Stimulated activated CD8-positive, alpha-beta memory T cell treated with anti-CD3 and anti-CD28 coated beads, Interleukin-4, amount 100 ng/mL, for 1 hour (primary cell): Measurements from ENCODE around the gene TSPAN18.
A peak's percentile ranks its signal among the peaks of the same experiment; 100 is the strongest.

ENCODE experiments used
- DNase-seq, 2 donors: peaks; one replicate each; pipeline ENCODE4 v3.0.0-alpha.2; 2020; ENCODE audit warnings: low read depth in 2 of 2, low spot score in 1 of 2

Gene TSPAN18

DNA sequence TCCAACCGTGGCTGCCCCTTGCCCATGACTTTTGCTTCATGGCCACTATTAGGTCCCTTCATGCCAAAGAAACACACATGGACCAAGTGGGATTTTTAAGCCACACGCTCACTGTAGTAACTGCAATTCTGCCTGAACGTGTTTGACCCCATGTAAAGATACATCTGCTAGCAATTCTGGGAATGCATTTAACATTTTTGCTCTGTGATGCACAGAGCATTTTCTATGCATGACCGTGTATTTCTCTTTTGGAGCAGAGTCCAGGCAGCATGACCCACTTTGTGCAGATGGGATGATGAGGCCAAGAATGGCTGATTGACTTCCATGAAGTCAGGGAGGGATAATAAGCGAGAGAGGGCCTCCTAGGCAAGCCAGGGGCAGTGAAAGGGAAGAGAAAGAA lies 115.5 kb downstream of the TSPAN18 start:
- DNase-seq, result no peak

DNA sequence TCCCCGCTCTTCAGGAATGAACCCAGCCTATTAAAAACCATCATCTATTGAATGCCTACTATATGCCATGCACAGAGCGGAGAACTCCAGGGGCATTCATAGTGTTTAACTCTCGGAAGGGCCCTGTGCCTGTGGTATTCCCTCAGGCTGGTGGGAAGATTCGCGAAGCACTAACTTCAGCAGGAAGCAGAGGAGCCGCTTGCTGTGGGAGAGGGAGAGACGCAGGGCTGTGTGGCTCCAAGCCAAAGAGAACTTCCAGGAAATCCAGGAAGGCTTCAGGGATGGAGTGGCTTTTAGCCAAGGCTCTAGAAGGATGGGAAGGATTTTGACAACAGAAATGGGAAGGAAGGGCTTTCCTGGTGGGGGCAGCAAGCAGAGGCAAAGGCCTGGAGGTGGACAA lies 120.1 kb downstream of the TSPAN18 start:
- no peak for DNase-seq

DNA sequence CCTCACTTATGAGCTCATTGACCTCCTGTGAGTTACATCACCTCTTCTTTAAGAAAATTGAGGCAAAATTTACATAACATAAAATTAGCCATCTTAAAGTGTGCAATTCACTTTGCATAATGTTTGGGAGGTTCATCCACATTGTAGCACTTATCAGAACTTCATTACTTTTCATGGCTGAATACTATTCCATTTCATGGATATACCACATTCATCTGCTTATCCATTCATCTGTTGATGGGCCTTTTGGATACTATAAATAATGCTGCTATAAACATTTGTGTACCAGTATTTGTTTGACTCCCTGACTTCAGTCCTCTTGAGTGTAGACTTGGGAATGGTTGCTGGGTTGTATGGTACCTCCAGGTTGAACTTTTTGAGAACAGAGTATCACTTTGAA lies 120.6 kb downstream of the TSPAN18 start:
- DNase-seq, result no peak

DNA sequence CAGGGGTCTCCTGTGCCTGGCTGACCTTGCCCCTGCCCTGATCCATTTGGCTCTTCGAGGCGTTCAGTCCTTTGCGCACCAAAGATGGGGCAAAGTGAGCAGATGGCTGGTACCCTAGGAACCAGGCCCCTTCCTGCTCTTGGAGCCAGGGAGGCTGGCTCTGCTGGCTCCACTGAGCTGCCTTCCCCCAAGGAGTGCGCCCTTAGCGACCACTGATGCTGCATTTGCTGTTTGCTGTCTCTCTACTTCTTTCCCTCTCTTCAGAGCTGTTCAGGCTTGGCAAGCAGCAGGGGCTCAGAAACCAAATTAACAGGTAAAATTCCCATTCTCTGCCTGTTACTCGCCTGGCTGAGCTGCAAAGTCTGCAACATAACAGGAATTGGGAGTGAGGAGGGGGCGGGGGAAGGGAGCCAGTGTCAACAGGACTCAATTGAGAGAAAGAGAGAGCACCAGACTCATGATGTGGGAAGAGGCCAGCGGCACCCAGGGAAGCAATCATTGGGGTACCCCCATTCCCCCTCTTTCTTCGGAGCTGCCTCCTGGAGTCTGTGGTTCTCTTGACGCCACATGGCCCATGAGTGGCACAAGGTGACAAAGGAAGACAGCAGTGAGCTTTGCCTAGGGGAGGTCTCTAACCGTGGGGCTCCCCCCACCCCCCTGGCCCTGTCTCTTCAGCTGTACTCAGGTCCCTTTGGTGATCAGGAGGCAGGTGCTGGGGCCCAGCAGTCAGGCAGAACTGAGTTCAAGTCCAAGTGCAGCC lies 121.6 kb downstream of the TSPAN18 start:
- no peak for DNase-seq

DNA sequence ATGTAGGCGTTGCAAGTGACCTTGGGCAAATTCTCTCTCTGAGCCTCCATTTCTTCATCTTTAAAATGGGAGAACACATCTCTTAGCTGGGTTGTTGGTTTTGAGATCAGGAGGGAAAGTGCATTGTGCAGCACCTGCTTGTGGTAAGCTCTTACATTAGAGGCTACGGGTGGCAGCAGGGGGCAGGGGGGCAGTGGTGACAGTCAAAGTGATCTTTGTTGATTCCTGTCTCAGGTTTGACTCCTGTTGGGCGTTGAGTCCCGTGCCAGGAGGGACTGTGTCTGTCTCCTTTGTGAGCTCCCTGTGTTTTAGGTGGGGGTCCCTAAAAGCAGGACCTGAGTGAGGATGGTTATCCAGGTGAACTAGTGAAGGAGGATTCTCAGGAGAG lies 122.2 kb downstream of the TSPAN18 start:
- DNase-seq, result no peak

DNA sequence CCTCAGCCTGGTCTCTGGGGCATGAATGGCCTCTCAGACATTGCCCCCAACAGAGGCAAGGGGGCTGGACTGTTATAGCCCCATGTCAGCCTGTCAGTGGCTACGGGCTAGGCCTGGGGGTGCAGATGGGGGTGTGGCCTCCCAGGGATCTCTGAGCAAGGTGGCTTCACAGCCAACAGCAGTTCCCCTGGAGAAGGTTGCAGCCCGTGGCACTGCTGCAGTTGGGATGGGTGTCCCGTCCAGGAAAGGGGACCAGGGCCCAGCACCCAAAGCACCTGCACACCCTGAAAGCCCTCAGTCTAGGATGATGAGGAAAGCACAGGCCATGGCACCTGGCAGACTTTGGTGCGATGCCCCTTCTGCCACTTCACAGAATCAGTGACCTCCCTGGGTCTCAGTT lies 122.7 kb downstream of the TSPAN18 start:
- DNase-seq, result no peak

DNA sequence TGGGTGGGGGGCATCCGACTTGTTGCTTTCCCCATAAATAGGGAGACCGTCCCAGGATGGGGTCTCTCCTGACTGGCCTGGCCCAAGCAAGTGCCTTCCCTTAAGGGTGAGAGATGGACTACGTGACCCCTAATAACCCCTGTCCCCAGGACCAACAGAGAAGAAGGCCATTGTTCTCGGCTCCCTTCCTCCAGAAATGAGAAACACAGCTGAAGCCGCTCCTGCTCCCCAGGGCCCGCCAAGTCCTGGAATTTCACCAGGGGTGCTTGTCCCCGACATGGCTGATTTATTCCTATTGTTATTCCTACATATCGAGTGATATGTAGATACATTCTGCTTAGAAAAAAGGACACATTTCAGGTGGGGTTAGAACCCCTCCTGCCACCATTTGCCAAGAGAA lies 123.2 kb downstream of the TSPAN18 start:
- no peak for DNase-seq

DNA sequence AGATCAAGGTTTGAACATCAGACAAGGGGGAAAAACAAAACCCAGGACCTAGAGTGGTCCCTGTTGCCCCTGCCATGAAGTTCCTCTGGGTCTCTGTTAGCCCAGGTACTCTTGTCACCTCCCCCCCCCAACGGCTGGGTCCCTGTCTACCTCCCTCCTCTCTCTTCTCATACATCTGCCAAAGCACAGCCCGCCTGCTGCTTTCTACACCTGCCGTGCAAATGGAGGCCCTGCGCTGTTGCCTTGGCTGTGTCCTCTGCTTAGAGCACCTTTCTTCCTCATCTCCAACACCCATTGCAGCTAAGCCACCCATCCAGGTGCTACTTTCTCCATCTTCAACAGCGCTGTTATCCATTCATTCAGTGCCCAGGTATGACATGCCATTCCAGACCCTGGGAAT lies 124.7 kb downstream of the TSPAN18 start:
- DNase-seq, result no peak

DNA sequence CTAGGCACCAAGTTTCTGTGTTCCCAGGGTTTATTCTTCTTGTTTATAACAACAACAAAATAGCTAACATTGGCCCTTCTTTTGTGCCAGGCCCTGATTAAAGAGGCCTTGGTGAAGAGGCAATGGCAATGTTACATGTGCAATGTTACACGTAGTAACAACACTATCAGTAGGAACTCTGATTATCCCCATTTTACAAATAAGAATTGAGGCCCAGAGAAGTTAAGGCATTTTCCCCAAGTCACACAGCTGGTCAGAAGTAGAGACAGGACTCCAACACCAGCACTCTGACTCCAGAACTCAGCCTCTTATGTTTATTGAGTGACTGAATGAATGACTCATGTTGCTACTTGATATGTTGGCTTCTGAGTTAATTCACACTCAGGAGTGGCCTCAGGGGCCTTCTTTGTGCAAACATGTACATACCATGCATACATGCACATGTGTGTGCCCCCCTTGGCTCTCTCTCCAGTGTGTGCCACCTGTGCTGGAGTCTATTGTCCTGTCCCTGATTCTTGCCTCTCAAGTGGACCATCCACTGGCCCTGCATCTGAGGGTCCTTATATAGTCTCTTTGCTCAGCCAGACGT lies 125.5 kb downstream of the TSPAN18 start:
- no peak for DNase-seq

DNA sequence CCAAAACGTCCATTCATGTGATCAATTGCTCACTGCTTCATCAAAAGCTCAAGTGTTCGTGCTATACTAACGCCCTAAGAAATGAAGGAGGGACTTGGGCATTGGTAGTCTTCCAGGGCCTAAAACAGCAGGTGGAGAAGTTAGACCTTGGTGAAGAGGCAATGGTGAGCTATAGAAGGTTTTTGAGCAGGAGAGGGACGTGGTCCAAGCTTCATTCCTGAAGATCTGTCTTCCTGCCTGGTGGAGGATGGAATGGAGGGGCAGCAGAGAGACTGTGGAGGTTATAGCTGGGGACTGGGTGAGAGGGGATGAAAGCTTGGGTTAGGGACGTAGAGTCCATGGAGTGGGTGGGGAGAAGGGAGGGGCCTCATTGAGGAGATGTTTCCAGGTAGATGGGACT lies 126.2 kb downstream of the TSPAN18 start:
- no peak for DNase-seq

DNA sequence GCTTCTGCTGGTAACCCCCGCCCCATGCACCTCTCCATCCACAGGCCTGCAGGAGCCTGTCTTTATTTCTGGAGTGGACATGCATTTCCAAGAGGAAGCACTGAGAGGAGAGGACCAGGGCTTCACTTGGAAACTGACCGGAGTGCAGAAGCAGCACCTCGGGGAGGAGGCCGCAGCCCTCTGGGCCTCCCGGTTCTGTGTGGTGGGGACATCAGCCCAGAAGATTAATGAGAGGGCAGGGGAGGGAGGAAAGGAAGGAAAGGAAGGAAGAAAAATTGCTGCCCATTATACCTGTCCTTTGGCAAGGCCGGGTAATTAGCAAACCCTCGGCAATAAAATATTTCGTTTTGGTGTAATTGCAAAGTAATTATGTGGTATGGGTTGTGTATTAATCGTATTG lies 126.9 kb downstream of the TSPAN18 start:
- DNase-seq, result no peak

DNA sequence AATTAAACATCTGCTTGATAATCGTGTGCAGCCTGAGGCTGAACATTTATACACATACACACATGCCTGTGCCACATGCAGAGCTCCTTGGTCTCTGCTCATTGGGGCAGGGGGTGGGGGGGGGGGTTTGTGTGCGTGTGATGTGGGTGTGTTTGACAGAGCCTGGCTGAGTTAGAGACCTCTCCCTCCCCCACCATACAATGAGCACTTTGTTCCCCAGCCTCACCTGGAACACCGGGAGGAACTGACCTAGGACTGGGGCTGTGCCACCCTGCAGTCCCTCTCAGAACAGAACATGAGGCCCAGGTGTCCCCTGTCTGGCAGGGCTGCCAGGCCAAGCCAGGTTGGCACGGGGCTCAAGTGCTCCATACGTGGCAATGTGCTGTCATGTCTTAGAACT lies 127.3 kb downstream of the TSPAN18 start:
- DNase-seq, result no peak

DNA sequence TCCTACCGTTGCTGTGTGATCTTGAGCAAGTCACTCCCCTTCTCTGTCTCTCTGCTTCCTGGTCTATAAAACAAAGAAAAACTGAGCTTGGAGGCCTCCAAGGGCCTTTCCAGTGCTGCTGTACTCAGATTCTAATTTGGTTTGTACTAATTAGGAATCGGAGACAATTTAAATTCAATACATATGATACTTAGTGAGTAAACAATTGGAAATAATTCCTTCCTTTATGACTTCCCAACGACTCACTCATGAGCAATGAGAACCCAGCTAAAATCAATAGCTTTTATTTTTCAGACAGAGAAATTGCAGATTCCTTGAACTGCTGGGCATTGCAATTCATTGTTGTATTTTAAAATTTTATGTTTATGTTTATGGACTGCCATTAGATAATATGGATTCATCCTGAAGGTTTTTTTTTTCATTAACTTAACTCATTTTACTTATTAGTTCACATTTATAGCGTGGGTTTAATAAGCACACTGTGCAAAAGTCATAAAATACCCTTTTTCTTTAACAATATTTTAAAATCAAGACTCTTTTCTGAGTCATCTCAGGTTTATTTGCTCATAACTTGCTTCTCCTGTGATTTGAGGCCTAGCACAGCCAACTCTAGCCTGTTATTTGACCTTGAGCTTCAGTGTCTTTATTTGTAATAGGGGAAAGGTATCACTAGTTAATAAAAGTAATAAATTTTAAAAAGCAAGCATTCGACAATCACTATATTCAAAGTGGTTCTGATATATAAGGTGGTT lies 128.2 kb downstream of the TSPAN18 start:
- no peak for DNase-seq

DNA sequence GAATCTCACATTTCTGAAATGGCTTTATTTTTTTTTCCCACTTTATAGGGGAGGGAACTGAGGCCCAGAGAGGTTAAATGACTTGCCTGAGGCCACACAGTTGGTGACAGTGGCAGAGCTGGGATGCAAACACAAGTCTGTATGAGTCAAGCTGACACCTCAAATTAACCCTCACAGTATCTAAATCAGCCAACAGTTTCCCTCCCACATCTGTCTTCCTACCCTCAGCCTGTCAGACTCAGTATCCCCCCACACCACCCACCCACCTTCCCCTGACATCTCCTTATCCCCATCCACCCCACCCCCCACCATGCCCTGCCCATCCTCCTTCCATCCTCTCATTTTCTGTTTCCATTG lies 128.7 kb downstream of the TSPAN18 start:
- no peak for DNase-seq

DNA sequence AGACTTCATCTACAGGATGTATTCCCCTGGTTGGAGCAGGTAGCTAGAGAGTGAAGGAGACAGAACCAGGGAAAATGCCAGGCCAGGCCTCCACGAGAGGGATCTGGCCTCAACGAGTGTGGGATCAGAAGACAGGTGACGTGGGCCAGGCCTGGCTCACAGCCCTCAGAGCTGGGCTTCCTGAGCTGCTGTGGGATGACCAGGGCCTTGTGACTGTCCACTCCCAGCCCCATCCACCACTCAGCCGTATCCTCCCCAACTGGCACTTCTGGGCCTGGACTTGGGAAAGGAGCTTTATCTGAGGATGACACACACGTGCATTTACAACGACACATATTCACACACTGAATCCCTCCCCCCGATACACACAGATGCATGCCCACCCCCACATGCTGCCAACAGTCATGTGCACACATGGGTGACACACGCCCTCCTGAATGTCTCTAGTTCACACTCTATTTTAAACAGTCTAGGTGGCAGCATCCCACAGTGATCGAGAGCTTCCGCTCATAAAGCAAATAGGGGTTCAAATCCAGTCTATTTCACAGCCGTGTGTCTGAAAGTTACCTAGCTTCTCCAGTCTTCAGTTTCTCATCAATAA lies 130.8 kb downstream of the TSPAN18 start:
- no peak for DNase-seq

DNA sequence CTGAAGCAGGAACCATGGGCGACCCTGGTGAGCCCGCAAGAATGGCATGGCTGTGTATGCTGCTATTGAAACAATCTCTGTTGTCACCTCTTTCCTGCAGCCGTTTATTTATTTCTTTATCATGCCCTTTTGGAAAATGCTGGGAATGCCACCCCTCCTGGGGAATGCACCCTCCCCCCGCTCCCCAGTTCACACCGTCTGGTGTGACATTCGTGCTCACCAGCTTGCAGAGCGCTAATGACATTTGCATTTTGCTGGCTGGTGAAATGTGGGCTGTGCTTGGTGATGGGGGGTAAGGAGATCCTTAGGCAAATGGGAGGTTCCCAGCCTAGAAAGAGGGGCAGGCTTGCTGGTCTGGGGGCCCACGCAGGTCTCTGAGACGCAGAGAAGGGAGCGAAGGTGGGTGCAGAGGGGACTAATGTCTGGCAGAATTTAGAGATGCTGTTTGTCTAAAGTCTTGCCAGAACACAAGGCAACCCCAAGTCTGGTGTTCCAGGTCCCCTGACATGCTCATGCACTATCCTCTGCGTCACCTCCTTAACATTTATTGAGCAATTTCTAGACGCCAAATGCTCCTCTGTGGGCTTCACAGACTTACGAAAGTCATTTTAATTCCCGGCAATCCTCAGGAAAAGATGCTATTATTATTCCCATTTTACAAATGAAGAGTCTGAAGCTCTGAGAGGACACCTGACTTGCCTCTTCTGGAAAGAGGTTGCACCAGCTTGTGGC lies 132.2 kb downstream of the TSPAN18 start:
- DNase-seq, result no peak

DNA sequence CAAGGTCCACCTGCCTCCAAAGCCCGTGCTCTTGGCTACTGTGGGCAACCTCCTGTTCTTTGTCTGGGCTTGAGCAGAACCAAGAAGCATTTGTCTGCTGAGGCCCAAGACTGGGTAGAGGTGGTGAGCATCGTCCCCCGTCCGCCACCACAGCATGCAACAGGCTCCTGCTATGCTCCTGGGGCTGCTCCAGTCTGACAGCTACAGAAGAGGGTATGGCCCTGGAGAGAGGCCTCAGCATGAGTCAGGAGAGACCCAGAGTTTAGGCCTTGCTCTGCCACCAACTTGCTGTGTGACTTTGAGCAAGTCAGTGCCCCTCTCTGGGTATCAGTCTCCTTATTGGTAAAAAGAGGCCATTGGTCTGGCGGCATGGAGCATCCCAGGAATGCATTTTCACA lies 132.8 kb downstream of the TSPAN18 start:
- no peak for DNase-seq

DNA sequence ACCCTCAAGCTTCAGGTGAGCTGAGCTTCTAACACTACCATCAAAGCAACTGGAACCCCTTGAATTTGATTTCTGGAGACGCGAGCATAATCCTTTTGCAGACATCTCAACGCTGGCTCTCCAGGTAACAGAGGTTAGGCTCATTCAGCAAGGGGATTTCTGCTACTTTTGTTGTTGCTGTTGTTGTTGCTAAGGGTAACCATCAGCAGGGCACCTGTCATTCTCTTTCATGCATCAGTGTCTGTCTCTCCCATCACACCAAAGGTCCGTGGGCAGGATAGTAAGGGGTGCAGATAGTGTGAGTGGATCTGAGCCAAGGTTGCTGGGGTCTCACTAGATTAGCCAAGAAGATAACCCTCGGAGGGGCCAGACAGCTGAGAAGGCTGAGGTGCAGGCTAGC lies 133.6 kb downstream of the TSPAN18 start:
- DNase-seq, result no peak

DNA sequence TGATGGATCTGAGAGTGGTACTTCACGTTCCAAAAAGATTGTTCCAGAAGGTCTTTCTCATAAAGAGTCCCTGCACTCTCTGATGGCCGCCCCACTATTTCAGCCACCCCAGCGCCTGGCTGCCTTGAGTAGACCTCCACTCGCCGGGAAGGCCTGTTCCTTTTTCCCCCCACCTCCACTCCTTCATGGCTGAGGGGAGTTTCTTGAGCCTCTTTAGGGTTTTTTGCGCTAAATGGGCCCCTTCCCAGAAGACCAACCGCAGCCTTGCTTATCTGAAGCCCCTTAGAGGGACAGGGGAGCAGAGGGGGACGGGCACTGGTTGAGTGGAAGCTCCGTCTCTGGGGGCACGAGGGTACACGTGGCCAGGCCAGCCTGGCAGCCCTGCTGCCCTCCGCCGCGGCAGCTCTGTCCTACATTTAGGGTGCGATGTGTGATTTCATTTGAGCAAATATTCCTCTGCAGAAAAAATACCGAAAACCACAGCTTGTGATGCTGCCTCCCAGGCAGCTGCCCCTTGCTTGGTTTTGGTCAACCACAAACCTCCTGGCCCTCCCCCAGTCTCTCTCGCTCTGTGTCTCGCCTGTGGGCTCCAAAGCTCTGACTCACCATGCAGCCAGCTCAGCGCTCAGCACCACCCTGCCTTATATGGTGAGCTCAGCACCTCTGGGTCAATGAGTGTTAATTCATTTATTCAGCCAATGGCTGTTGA lies 135.2 kb downstream of the TSPAN18 start:
- peak; percentile 60 to 66 for DNase-seq

DNA sequence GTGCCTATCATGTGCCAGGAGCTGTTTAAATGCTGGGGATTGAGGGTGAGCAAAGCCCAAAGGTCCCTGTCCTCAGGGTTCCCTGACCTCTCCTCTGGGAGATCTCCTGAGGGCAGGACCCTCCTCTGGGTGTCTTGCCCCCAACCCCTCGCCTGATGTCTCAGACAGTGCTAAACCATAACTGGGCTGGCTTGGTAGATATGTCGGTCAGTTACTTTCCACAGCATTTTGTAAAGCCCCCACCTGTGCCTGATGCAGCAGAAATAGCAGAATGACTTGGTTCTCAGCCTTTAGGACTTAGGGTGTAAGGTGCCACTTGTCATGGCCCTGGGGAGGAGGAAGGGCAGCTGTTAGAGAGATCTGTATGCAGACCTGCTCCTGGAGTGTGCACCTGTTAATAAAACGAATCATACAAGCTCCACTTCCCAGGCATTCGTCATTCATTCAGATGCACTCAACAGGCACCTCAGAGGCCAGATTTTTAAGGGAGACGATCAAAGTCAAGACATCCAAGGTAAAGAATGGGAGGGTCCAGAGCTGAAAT lies 135.9 kb downstream of the TSPAN18 start:
- no peak for DNase-seq

DNA sequence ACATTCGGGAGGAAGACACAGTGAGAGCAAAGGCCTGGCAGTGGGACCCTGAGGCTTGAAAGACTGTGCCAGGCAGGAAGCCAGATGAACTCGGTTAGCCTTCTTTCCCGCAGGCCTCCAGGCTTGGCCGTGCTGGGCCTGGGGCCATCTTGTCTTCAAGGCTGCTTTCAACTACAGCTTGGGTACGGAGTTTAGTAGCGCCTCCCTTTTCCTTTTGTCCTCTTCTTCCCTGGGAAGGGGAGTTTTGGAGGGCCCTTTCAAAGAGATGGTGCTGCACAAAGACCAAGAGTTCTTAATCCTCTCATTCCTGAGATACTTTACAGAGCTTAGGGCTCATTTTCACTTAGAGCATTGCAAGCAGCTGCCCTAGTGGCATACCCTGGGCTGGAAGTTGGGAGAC lies 136.5 kb downstream of the TSPAN18 start:
- DNase-seq, result no peak
